ENCODE measurements around the gene SEM1. TPM values are rescaled to one million over a fixed set of nuclear protein-coding genes. Genes with fewer than 3 reads are reported as not detected.
"Not testable (repeated sequence)": the region's sequence is repeated elsewhere in the genome, so short reads cannot be mapped to it uniquely, and the experiment has no call there.

The SEM1 gene
- total RNA-seq, 2 donors from 2014 or later, result 15.1 to 33.1 TPM

DNA sequence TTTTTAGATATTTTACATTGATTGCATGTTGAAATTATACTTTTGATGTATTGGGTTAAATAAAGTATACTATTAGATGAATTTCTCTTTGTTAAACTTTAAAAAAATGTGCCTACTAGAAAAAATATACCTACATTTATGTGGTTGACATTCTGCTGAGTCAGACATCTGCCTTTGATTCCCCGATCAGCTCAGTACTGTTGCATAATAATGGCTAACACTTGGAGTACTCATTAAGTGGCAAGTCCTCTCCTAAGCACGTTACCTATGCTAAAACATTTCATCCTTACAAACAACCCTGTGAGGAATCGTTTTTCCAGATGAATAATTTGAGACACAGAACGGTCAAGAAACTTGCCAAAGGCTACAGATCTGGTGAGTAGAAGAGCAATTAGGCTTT lies 14.0 kb upstream of the SEM1 start:
- H3K27me3 ChIP-seq, result no peaks in the 10 kb centered on the region
- H3K9me3 ChIP-seq, result no peaks in the 10 kb centered on the region
- no peaks in the 10 kb centered on the region for H3K4me1 ChIP-seq
- no peak for DNase-seq (ENCODE audit: low spot score)
- TF ChIP-seq, protein P1, sequence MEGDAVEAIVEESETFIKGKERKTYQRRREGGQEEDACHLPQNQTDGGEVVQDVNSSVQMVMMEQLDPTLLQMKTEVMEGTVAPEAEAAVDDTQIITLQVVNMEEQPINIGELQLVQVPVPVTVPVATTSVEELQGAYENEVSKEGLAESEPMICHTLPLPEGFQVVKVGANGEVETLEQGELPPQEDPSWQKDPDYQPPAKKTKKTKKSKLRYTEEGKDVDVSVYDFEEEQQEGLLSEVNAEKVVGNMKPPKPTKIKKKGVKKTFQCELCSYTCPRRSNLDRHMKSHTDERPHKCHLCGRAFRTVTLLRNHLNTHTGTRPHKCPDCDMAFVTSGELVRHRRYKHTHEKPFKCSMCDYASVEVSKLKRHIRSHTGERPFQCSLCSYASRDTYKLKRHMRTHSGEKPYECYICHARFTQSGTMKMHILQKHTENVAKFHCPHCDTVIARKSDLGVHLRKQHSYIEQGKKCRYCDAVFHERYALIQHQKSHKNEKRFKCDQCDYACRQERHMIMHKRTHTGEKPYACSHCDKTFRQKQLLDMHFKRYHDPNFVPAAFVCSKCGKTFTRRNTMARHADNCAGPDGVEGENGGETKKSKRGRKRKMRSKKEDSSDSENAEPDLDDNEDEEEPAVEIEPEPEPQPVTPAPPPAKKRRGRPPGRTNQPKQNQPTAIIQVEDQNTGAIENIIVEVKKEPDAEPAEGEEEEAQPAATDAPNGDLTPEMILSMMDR (IDR thresholded peaks at IDR 0.05), result no peak
- no peaks in the 10 kb centered on the region for H3K36me3 ChIP-seq
- H3K27ac ChIP-seq, result no peak overlapping the region
- no peak overlapping the region for H3K4me3 ChIP-seq

DNA sequence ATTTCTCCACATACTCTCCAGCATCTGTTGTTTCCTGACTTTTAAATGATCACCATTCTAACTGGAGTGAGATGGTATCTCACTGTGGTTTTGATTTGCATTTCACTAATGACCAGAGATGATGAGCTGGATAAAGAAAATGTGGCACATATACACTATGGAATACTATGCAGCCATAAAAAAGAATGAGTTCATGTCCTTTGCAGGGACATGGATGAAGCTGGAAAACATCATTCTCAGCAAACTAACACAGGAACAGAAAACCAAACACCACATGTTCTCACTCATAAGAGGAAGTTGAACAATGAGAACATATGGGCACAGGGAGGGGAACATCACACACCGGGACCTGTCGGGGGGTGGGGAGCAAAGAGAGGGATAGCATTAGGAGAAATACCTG lies 13.3 kb upstream of the SEM1 start:
- not testable (repeated sequence) for DNase-seq (ENCODE audit: low spot score); H3K4me1 ChIP-seq; H3K27ac ChIP-seq; H3K27me3 ChIP-seq; H3K36me3 ChIP-seq; H3K4me3 ChIP-seq; H3K9me3 ChIP-seq

DNA sequence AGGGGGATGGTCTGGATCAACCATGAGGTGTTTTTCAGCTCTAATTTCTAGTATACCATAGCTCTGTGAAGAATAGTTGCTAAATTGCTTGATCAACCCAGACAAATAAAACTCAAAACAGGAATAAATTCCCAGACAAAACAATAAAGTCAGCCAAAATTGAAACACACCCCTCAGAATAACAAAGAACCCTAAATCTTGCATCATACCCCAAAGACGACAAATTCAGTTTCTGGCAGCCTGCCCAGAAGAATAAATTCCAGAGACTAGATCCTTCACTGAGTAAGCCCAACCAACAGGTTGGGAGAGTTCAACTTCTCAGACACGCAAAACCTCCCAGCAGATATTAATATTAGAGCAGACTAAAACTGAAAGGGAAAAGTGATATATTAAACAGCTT lies 11.2 kb upstream of the SEM1 start:
- Histone ChIP-seq H3K27ac (no peak overlapping the region), H3K36me3 (no peaks in the 10 kb centered on the region), H3K4me1 (no peaks in the 10 kb centered on the region), H3K27me3 (no peaks in the 10 kb centered on the region), H3K9me3 (no peaks in the 10 kb centered on the region), H3K4me3 (no peak overlapping the region)
- DNase-seq (ENCODE audit: low spot score), result no peak
- TF ChIP-seq, protein P1 (IDR thresholded peaks at IDR 0.05), result no peak

DNA sequence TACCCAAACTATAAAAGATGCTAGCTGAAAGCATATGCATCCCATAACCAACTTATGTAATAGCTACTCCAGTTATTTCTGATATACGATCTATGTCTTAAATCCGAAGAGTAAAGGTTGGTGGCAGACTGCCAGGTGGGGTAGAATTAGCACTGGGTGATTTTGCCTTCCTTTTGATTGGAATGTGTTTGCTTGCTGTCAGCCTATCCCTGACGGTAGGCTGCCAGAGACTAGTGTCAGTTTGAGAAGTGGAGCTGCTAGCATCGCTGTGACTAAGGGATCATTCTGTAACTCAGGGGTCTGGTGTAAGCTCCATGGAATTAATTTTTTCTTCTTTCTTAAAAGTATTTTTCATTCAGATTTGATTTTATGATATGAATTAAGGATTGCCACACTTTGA lies 9.5 kb upstream of the SEM1 start:
- Histone ChIP-seq H3K27me3 (no peaks in the 10 kb centered on the region), H3K4me3 (no peak overlapping the region), H3K27ac (no peak overlapping the region), H3K4me1 (no peaks in the 10 kb centered on the region), H3K36me3 (no peaks in the 10 kb centered on the region), H3K9me3 (no peaks in the 10 kb centered on the region)
- DNase-seq (ENCODE audit: low spot score), result no peak
- TF ChIP-seq, protein P1 (IDR thresholded peaks at IDR 0.05), result no peak

DNA sequence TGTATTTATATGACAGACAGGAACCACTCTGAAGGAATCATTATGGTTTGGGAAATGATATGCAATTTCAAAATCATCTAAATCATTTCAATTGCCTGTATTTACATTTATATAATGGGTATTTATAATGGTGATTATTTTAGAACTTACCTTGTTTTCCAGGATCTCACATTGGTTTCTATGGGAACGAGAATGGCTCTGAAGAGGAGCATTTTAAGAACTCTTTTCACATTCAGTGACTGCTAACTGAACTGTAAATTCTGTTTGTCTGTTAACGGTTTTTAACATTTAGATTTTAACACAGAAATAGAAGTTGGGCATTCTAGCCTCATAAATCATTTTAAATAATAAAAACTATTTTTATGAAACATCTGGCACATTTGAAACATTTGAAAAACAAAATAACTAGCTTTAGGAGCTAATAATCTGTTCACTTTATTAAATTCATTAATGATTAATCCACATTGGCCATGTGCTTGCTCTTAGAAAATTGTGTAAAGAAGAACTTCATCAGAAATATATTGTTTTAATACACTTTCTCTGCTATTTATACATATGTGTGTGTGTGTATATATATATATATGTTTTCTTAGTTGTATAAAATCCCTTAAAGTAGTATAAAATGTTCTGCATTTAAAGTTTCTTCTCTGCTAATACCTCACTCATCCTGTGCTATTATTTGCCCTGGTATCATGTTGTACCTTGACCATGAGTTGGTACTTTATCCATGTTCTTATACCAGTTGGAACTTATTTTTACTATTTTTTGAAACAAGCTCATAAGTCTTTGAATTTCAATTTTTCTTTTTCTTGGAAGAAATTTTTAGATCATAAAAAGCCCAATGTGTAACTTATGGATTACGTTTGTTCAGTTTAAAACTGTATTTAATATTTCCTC lies 8.7 kb upstream of the SEM1 start:
- Histone ChIP-seq H3K4me3 (no peak overlapping the region), H3K27me3 (no peaks in the 10 kb centered on the region)

DNA sequence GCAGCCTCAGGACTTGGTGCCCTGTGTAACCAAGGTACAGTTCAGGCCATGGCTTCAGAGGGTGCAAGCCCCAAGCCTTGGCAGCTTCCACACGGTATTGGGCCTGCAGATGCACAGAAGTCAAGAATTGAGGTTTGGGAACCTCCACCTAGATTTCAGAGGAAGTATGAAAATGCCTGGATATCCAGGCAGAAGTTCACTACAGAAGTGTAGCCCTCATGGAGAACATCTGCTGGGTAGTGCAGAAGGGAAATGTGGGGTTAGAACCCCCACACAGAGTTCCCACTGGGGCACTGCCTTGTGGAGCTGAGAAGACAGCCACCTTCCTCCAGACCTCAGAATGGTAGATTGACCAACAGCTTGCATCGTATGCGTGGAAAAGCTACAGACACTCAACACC lies 3.4 kb upstream of the SEM1 start:
- Histone ChIP-seq H3K27me3 (no peaks in the 10 kb centered on the region), H3K9me3 (no peaks in the 10 kb centered on the region), H3K4me3 (no peak overlapping the region), H3K27ac (no peak overlapping the region), H3K4me1 (peaks cover 0 to 10% of the 10 kb centered on the region in 2 donors), H3K36me3 (no peaks in the 10 kb centered on the region)
- TF ChIP-seq, protein P1 (IDR thresholded peaks at IDR 0.05), result no peak
- DNase-seq (ENCODE audit: low spot score), result no peak

More for the DNA sequence above, 8.7 kb upstream of the SEM1 start:
- H3K9me3 ChIP-seq, result no peaks in the 10 kb centered on the region
- no peaks in the 10 kb centered on the region for H3K4me1 ChIP-seq
- no peaks in the 10 kb centered on the region for H3K36me3 ChIP-seq
- no peak for DNase-seq (ENCODE audit: low spot score)
- TF ChIP-seq, protein P1 (IDR thresholded peaks at IDR 0.05), result no peak
- no peak overlapping the region for H3K27ac ChIP-seq
